Cardiac fibroblast (primary cell): ENCODE measurements around the gene ARHGAP6.

Source experiments
- DNase-seq, 2 donors: peaks; one replicate each; pipeline versions ENCODE4 v3.0.0 to v3.0.0-alpha.2; 2010; ENCODE audit warnings: low read depth in 2 of 2
- H3K4me3 ChIP-seq, 2 donors: replicated peaks in 1 of 2; 1 replicate in 1 of 2; 2 replicates in 1 of 2; pipeline ENCODE4 v1.5.1; 2011; ENCODE audit warnings: low read depth in 2 of 2, low read length in 2 of 2, mild to moderate bottlenecking in 2 of 2, moderate library complexity in 1 of 2
- TF ChIP-seq, protein P1 (sequence below): IDR thresholded peaks from one replicate; pipeline ENCODE4 v1.5.1; 2011; ENCODE audit warnings: low read depth, mild to moderate bottlenecking, low read length, inconsistent platforms

The ARHGAP6 gene

DNA sequence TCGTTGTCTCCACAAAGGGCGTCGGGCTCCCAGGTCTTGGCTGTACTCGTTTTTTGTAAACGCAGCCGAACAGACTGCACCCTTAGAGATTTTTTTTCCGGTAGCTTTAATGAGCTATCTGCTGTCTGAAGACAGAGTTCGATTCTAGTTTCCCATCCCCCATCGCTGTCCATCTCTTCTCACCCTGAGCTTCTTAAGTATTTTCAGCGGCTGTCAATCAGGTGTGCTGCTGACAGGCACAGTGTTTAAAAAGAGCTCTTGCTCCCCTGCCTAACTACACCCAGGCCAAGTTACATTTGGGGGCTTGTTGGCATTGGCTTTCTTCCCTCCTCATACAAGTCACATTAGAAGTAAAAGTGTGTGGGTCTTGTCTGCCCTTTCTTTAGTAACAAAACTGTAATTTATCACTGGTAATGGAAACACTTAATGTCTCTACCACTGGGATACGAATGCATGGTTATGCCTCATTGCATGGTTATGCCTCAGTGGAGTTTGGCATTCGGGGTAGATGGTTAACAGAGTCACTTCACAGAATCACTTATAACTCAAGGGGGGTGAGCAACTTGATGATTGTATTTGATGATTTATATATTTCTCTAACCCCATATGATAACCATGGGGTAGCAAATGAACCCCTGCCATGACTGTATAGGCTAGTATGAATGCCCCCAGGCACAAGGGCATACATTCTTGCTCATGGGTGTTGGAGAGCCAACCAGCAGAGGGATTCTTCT is 1.4 kb upstream of the ARHGAP6 start:
- no peak overlapping the region for H3K4me3 ChIP-seq
- no peak for DNase-seq
- TF ChIP-seq, protein P1, sequence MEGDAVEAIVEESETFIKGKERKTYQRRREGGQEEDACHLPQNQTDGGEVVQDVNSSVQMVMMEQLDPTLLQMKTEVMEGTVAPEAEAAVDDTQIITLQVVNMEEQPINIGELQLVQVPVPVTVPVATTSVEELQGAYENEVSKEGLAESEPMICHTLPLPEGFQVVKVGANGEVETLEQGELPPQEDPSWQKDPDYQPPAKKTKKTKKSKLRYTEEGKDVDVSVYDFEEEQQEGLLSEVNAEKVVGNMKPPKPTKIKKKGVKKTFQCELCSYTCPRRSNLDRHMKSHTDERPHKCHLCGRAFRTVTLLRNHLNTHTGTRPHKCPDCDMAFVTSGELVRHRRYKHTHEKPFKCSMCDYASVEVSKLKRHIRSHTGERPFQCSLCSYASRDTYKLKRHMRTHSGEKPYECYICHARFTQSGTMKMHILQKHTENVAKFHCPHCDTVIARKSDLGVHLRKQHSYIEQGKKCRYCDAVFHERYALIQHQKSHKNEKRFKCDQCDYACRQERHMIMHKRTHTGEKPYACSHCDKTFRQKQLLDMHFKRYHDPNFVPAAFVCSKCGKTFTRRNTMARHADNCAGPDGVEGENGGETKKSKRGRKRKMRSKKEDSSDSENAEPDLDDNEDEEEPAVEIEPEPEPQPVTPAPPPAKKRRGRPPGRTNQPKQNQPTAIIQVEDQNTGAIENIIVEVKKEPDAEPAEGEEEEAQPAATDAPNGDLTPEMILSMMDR = no peak

- H3K4me3 ChIP-seq = peak overlapping the region; percentile 45 to 52
- DNase-seq = peak in 1 of 2 donors; percentile 2
- TF ChIP-seq, protein P1 = no peak
These were observed 444 bp upstream of the ARHGAP6 start for GRCh38 chrX:11666164-11666563.

DNA sequence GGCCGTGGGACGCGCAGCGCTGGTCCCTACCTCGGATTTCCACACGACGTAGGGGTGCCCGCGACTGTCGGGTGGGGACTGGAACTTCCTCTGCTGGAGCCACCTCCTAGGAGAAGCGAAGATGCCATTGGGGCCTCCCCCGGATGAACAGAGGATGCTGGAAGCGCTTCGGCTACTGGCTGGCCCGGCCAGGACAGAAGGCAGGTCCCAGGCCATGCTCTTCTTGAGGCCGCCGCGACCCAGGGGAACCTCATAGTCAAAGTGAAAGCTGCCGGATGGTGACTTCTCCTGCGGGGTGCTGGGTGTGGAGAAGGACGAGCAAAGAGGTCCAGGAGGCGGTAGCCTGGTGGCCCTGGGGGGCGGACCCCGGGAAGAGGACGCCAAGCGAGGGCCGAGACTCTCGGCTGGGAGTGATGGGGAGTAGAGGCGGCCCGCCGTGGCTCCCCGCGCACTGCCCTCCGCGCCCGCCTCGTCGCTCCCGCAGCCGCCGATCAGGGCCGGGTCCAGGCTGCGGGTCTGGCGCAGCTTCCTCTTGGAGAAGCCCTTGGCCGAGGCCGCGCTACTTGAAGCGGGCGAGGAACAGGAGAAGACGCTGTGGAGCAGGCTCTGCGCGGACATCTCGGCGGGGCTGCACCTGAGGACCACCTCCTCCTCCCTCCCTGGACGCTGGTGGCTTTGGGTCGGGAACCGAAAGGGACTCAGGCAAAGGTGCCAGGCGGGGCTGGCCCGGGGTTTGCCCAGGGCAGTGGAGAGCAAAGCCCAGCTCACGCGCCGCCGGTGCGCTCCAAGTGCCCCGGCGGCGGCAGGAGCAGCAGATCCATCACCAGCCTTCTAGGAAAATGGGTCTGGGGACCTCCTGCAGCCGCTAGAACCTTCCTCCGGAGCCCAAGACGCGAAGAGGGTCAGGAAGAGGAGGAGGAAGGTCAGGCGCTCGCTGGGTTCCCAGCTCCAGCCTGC is 1.2 kb downstream of the ARHGAP6 start:
- H3K4me3 ChIP-seq = peak overlapping the region; percentile 45 to 52
- DNase-seq = peak; percentile 22 to 24
- TF ChIP-seq, protein P1 = no peak

DNA sequence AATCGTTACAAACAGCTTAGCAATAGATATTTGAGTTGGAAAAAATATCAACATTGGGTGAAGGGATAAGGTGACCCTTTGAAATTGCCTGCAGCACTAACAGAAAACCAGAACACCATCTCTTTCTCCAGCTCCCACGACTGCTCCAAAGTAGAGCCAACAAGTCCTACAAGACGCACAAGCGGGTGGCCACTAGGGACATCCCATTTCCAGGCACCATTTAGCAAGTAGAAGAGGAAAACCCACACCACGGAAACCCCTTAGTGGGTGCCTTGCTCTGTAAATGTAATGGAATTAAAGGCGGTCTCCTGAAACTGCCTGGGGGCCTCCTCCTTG is 1.9 kb downstream of the ARHGAP6 start:
- DNase-seq = no peak
- TF ChIP-seq, protein P1 = no peak
- peak overlapping the region in 1 of 2 donors; percentile 52 for H3K4me3 ChIP-seq

DNA sequence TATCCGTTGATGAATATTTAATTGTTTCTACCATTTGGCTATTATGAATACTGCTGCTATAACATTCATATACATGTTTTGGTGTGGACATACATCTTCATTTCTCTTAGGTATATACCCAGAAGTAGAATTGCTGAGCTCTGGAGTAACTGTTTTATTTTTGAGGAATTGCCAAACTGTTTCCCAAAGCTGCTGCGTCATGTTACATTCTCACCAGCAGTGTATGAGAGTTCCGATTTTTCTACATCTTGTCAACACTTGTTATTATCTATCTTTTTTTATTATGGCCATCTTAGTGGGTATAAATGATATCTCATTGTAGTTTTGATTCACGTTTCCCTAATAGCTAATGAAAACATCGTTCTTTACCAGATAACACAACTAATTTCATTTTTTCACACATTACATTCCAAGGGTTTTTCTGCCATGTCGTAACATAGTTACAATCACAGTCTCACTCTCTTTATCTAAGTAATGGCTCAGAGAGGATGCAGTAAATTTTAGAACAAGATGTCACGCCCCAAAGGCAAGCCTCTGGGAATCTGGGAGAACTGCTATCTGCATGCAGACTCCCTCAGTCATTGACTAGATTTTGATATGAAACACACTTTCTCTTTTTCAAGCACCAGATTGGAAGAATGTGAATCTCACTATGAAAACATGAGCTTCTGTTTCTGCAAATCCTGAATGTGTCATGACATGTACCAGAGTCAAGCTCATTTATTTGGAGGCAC is 10.3 kb downstream of the ARHGAP6 start:
- no peak overlapping the region for H3K4me3 ChIP-seq
- peak in 1 of 2 donors; percentile 51 for DNase-seq
- TF ChIP-seq, protein P1 = no peak

DNA sequence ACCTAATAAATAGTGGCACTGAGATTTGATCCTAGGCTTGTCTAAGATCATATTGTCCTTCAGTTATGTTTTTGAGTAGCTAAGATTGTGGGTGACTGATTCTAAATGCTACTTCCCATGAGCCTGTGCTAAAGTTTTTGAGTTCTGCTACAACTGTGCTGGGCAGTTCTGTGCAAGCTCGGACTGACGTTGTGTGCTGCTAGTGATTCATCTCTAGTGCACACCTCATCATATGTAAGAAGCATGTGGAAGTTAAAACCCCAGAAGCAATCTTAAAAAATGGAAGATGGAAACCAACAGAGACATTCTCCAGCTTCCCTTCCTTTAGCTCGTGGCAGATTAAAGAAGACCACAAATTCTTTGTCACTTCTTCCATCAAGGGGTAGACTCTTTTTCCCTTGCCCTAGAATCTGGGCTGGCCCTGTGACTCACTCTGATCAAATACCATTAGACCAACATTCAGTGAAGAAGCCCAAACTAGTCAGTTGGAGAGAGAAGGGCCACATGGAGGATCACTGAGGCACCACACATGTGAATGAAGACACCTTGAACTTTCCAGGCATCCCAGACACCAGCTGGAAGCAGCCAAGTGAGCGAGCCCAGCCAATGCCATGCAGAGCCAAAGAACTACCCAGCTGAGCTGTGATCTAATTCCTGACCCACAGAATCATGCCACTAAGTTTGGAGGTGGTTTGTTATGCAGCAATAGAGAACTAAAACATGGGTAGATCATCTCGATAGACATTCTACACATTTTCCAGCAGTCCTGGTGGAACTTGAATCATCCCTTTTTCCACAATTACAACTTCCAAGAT is 16.8 kb downstream of the ARHGAP6 start:
- no peak for DNase-seq
- H3K4me3 ChIP-seq = no peak overlapping the region
- TF ChIP-seq, protein P1 = no peak
